Measurements from ENCODE around the gene MYCBP2.
"Not testable (repeated sequence)": the region's sequence is repeated elsewhere in the genome, so short reads cannot be mapped to it uniquely, and the experiment has no call there.

The MYCBP2 gene

GRCh38 chr13:77338329-77338728 lies 11.4 kb upstream of the MYCBP2 start:
- DNase-seq: no peak

DNA sequence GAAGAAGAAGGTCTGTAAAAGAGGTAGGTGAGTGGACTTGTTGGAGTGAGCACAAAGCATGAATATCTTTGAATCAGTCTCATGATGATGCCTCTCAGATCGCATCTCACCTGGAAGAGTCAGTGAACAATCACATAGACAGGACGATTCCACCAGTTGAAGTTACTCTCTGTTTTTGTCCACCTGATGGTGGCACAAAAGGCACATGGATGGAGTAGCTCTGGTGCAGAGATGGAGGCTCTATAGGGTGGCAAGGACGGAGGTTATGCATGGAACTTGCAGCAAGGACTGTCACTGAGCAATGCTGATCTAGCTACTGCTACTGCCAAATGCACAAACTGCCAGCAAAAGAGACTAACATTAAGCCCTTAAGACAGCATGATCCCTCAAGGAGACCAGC lies 10.3 kb upstream of the MYCBP2 start:
- DNase-seq: no peak

- no peak for DNase-seq
Observed at GRCh38 chr13:77335543-77335942, 8.6 kb upstream of the MYCBP2 start.

GRCh38 chr13:77333594-77333993 lies 6.7 kb upstream of the MYCBP2 start:
- no peak for DNase-seq

DNA sequence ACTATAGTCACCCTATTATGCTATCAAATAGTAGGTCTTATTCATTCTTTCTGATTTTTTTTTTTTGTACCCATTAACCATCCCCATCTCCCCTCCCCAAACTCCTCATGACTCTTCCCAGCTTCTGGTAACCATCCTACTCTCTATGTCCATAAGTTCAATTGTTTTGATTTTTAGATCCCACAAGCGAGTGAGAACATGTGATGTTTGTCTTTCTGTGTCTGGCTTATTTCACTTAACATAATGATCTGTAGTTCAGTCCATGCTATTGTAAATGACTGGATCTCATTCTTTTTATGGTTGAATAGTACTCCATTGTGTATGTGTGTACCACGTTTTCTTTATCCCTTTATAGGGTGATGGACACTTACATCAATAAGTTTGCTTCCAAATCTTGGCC lies 4.5 kb upstream of the MYCBP2 start:
- no peak for DNase-seq

DNA sequence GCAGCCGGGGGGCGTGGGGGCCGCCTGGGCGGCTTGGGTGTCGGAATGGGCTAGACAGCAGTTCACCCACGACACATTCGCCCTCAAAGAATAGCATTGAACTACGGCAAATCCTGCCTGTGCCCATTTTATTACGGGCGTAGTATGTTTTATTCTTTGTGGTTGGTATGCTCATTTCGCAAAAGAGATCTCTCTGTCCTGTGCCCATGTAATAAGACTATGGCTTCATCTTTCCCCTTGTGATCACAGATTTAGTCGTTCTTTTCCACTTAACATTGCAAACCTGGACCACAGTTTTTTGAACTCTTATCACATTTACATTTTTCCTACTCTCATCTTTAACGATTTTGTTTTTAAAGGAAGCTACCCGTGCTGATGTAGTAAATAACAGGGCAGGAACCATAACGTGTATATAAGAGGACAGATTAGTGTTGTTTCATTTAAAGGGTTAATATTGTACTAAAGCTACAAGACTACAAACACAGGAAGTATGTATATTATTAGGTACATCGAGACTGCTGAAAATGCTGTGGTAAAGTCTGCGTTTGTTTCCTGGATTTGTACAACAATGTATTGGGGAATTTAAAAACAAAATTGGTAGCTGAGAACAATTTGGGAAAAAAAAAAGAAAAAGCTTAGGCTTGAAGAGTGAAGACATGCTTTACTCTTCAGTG lies 3.2 kb upstream of the MYCBP2 start:
- no peak for DNase-seq

GRCh38 chr13:77329133-77329910 lies 2.4 kb upstream of the MYCBP2 start:
- DNase-seq: peak; percentile 87

DNA sequence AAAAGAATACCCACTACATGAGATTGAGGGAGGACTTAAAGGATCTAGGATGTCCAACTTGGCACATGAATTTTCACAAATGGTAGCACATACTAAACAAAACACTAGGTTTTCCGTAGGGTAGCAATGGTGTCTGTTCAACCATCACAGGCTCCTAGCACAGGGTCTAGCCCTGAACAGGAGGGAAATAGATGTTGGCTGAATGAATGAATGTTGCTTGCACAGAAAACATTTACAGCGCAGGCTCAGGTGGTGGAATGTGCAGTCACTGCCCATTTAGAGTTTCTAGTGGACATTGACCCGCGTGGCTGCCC lies 1.9 kb upstream of the MYCBP2 start:
- DNase-seq: no peak

- no peak for DNase-seq
Observed at GRCh38 chr13:77325371-77325980, 1.4 kb downstream of the MYCBP2 start.

- no peak for DNase-seq
Observed at GRCh38 chr13:77323858-77324257, 3.0 kb downstream of the MYCBP2 start.

GRCh38 chr13:77319536-77319935 lies 7.4 kb downstream of the MYCBP2 start:
- DNase-seq: no peak

GRCh38 chr13:77318741-77319140 lies 8.2 kb downstream of the MYCBP2 start:
- no peak for DNase-seq

DNA sequence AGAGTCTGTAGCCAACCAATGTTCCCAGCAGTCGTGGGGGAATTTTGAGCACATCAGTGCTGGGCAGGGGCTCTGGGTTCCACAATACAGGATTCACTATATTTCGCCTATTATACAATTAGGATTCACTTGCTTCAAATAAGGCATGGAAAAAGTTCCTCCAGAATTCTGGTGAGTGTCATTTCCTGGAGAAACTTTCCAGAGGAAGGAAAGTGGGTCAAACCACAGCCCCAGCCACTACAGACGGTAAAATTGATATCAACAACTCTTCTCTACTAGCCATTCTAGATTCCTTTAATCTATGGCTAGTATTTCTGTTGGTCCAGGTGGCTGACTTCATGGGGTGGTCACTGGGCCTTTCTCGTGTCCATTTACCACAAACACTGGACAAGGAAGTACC lies 10.5 kb downstream of the MYCBP2 start:
- DNase-seq: no peak

GRCh38 chr13:77315509-77315908 lies 11.4 kb downstream of the MYCBP2 start:
- DNase-seq: not testable (repeated sequence)

- no peak for DNase-seq
Observed at GRCh38 chr13:77313923-77314322, 13.0 kb downstream of the MYCBP2 start.

DNA sequence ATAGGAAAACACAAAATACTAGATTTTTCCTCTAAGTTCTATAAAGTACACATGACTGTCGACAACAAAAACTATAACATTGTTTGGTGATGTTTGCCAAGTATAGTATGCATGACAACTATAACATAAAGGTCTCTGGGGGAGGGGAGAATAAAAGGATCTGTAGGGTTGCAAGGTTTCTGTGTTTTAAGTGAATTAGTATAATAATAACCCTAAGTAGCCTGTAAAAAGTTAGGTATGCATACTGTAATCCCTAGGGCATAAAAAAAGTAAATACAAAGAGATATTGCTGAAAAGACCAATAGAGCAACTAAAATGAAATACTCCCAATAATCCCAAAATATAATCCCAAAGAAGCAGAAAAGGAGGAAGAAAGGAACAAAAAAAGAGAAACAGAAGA lies 14.6 kb downstream of the MYCBP2 start:
- no peak for DNase-seq

GRCh38 chr13:77310579-77311279 lies 16.2 kb downstream of the MYCBP2 start:
- DNase-seq: no peak

GRCh38 chr13:77310161-77310560 lies 16.7 kb downstream of the MYCBP2 start:
- no peak for DNase-seq

DNA sequence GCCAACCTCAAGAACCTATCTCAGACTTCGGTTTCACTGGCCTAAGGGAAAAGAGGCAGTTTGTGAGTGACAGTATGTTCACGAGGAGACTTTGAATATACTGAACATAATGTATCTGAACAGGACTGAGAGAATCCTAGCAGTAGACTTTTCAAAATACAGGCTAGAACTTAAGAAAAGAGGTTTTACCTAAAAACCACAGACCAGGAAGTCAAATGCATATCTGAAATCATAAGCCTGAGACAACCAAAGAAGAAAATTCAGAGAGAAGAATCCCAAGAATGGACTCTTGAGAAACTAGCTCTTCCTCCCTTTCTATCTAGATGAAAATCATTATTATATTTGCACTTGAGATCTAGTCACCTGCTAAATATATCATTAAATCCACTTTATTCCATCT lies 17.6 kb downstream of the MYCBP2 start:
- no peak for DNase-seq

DNA sequence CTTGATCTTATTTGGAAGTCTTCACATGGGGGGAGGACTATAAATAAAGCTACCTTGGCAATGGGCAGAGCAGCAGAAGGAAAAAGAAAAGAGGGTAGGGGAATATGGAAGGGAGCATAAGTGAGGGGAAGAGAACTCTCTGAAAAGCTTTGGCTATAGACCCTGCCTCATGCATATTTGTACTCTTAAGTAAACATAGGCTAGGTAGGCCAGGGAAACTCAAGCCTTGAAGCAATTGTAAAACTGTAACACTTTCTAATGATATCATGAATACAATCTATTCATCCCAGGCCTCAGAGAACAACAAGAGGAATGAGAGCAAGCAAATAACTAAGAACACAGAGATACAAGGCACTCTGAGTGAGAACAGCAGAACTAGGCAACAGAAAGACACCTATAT lies 20.4 kb downstream of the MYCBP2 start:
- no peak for DNase-seq

GRCh38 chr13:77305266-77305665 lies 21.6 kb downstream of the MYCBP2 start:
- no peak for DNase-seq

DNA sequence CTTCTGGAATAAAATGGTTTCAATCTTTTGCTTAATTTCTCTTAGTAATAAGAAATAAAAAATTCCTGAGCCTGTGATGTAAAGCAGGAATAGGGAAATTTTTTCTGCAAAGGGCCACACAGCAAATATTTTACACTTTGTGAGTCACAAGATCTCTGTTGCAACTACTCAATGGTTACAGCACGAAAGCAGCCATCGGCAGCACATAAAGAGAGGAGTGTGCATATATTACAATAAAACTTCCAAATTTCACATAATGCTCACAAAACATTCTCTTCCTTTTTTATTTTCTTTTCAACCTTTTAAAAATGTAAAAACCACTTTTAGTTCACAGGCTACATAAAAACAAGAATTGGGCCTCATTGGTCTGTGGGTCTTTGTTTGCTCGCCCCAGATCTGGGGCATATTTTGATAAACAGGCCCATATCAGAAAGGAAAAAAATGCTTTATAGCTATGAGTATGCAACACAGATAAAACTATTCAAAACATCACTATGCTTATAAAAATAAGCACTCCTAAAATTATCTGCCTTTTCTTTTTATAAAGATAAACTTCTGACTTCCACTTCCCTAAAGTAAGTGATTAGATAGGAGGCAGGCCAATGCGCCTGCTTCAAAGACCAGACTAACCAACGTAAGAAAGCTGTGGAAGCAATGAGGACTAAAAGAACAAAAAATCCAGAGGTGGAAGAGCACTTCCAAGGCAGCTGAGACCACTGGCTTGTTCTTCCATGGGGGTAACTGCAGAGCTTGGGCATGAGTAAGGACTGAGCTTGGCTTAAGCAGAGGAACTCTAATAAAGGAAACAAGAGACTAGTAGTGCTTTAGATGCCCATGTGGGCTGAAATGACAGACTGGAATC lies 26.5 kb downstream of the MYCBP2 start:
- DNase-seq: no peak

GRCh38 chr13:77299587-77299986 lies 27.3 kb downstream of the MYCBP2 start:
- DNase-seq: no peak
